ENCODE results near the gene INTS11. TPM values are rescaled to one million over a fixed set of nuclear protein-coding genes. Genes with fewer than 3 reads are reported as not detected.

The INTS11 gene
- polyA plus RNA-seq, 1 donor (not counting 4 experiments of a cell fraction or from before 2014, with no cell fraction given), result 70.4 TPM

DNA sequence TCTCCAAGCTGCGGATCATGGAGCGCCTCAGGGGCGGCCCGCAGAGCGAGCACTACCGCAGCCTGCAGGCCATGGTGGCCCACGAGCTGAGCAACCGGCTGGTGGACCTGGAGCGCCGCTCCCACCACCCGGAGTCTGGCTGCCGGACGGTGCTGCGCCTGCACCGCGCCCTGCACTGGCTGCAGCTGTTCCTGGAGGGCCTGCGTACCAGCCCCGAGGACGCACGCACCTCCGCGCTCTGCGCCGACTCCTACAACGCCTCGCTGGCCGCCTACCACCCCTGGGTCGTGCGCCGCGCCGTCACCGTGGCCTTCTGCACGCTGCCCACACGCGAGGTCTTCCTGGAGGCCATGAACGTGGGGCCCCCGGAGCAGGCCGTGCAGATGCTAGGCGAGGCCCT lies 2.8 kb upstream of the INTS11 start:
- FAIRE-seq (no peak), DNase-seq (ENCODE audit: low read depth, low spot score) (no peak)
- Histone ChIP-seq H3K36me3 (ENCODE audit: control insufficient read depth in 2 of 2, extremely low read depth in 1 of 2, insufficient read depth in 2 of 2, low read length in 2 of 2) (peaks cover 9 to 12% of the 10 kb centered on the region in 2 experiments), H3K27ac (ENCODE audit: control insufficient read depth, insufficient read depth, low read length) (no peak overlapping the region), H3K9ac (ENCODE audit: control insufficient read depth, extremely low read depth, insufficient read depth, low read length) (no peak overlapping the region), H3K9me1 (ENCODE audit: control insufficient read depth, extremely low read depth, insufficient read depth, low read length) (no peaks in the 10 kb centered on the region), H3K4me1 (ENCODE audit: control insufficient read depth, extremely low read depth, insufficient read depth, low read length) (peaks cover 29% of the 10 kb centered on the region), H3K9me3 (ENCODE audit: control insufficient read depth, low read depth, low read length) (peaks cover 4% of the 10 kb centered on the region), H2AFZ (ENCODE audit: control insufficient read depth, low read length) (no peak overlapping the region), H3K4me2 (ENCODE audit: control insufficient read depth, extremely low read depth, insufficient read depth, low read depth, low read length) (no peak overlapping the region), H3K27me3 (ENCODE audit: control insufficient read depth, extremely low read depth, insufficient read depth, low read length) (peaks cover 8% of the 10 kb centered on the region), H3K79me2 (ENCODE audit: control insufficient read depth, insufficient read depth, low read length) (peaks cover 44% of the 10 kb centered on the region), H4K20me1 (ENCODE audit: control insufficient read depth, extremely low read depth, insufficient read depth, low read length) (peaks cover 3% of the 10 kb centered on the region), H3K4me3 (ENCODE audit: control insufficient read depth in 2 of 3, extremely low read depth in 1 of 3, insufficient read depth in 2 of 3, low read depth in 1 of 3, low read length in 3 of 3) (no peak overlapping the region)
- no peak for TF ChIP-seq EZH2 (IDR thresholded peaks at IDR 0.05; ENCODE audit: low read length)
- TF ChIP-seq, protein P1, sequence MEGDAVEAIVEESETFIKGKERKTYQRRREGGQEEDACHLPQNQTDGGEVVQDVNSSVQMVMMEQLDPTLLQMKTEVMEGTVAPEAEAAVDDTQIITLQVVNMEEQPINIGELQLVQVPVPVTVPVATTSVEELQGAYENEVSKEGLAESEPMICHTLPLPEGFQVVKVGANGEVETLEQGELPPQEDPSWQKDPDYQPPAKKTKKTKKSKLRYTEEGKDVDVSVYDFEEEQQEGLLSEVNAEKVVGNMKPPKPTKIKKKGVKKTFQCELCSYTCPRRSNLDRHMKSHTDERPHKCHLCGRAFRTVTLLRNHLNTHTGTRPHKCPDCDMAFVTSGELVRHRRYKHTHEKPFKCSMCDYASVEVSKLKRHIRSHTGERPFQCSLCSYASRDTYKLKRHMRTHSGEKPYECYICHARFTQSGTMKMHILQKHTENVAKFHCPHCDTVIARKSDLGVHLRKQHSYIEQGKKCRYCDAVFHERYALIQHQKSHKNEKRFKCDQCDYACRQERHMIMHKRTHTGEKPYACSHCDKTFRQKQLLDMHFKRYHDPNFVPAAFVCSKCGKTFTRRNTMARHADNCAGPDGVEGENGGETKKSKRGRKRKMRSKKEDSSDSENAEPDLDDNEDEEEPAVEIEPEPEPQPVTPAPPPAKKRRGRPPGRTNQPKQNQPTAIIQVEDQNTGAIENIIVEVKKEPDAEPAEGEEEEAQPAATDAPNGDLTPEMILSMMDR (optimal IDR thresholded peaks at IDR 0.05 in 1 of 3, IDR thresholded peaks at IDR 0.05 in 1 of 3, conservative IDR thresholded peaks at IDR 0.05 in 1 of 3; ENCODE audit: extremely low read depth in 1 of 3, insufficient read depth in 2 of 3, low read length in 3 of 3), result no peak
- dilution Hi-C loops (cut with MboI; ENCODE audit: extremely low pct_ligation_motif_present, low sequenced_read_pairs), result no loop called here

- peak overlapping the region; percentile 96 for H3K4me2 ChIP-seq (ENCODE audit: control insufficient read depth, extremely low read depth, insufficient read depth, low read depth, low read length)
- TF ChIP-seq, protein P1 (optimal IDR thresholded peaks at IDR 0.05 in 1 of 3, IDR thresholded peaks at IDR 0.05 in 1 of 3, conservative IDR thresholded peaks at IDR 0.05 in 1 of 3; ENCODE audit: extremely low read depth in 1 of 3, insufficient read depth in 2 of 3, low read length in 3 of 3), result no peak
- TF ChIP-seq EZH2 (IDR thresholded peaks at IDR 0.05; ENCODE audit: low read length), result no peak
- peaks cover 9 to 16% of the 10 kb centered on the region in 2 experiments for H3K36me3 ChIP-seq (ENCODE audit: control insufficient read depth in 2 of 2, extremely low read depth in 1 of 2, insufficient read depth in 2 of 2, low read length in 2 of 2)
- H3K9me3 ChIP-seq (ENCODE audit: control insufficient read depth, low read depth, low read length), result peaks cover 4% of the 10 kb centered on the region
- H3K79me2 ChIP-seq (ENCODE audit: control insufficient read depth, insufficient read depth, low read length), result peaks cover 55% of the 10 kb centered on the region
- H3K9me1 ChIP-seq (ENCODE audit: control insufficient read depth, extremely low read depth, insufficient read depth, low read length), result no peaks in the 10 kb centered on the region
- peaks cover under 1% of the 10 kb centered on the region for H3K27me3 ChIP-seq (ENCODE audit: control insufficient read depth, extremely low read depth, insufficient read depth, low read length)
- peak overlapping the region; percentile 9 for H3K27ac ChIP-seq (ENCODE audit: control insufficient read depth, insufficient read depth, low read length)
- H4K20me1 ChIP-seq (ENCODE audit: control insufficient read depth, extremely low read depth, insufficient read depth, low read length), result no peaks in the 10 kb centered on the region
- no peak overlapping the region for H2AFZ ChIP-seq (ENCODE audit: control insufficient read depth, low read length)
- FAIRE-seq, result no peak
- H3K4me3 ChIP-seq (ENCODE audit: control insufficient read depth in 2 of 3, extremely low read depth in 1 of 3, insufficient read depth in 2 of 3, low read depth in 1 of 3, low read length in 3 of 3), result peak overlapping the region; percentile 71 to 100 (median 86)
- H3K4me1 ChIP-seq (ENCODE audit: control insufficient read depth, extremely low read depth, insufficient read depth, low read length), result peaks cover 19% of the 10 kb centered on the region
- no peak for DNase-seq (ENCODE audit: low read depth, low spot score)
- dilution Hi-C loops (cut with MboI; ENCODE audit: extremely low pct_ligation_motif_present, low sequenced_read_pairs), result no loop called here
- peak overlapping the region; percentile 80 for H3K9ac ChIP-seq (ENCODE audit: control insufficient read depth, extremely low read depth, insufficient read depth, low read length)
Observed at GRCh38 chr1:1326075-1326605, 1.7 kb upstream of the INTS11 start.
